HCT116 (cell line): ENCODE measurements around the gene PDSS1. TPM values are rescaled to one million over a fixed set of nuclear protein-coding genes. Genes with fewer than 3 reads are reported as not detected.

ENCODE experiments used
- ATAC-seq: fragments of 200-7000 bp; cut with Tn5 transposase; 2 replicates; pipeline ENCODE4 v1.9.1; 2020; ENCODE audit warnings: mild to moderate bottlenecking, moderate library complexity
- BruUV-seq: library from RNA; stranded (reverse); fragments of 400-500 nt; replicated peaks from 2 replicates; lab custom pipeline; 2021; lab: Mats Ljungman, UMichigan
- CTCF ChIA-PET: fragments of 300-600 bp; sonication (Branson Sonifier 250); formaldehyde crosslinking; loops from one replicate; lab custom pipeline; 2021; ENCODE audit warnings: antibody characterized with exemption; lab: Charles Lee
- POLR2A ChIA-PET: fragments of 300-600, 350-600 bp; sonication (Branson Sonifier 250); formaldehyde crosslinking; loops from one replicate; lab custom pipeline; 2021; ENCODE audit warnings: antibody characterized with exemption; lab: Charles Lee
- RAD21 ChIA-PET, 2 experiments: fragments of 300-600 bp; sonication (Branson Sonifier 250); formaldehyde crosslinking; loops; one replicate each; lab custom pipeline; 2023; ENCODE audit warnings: low total read pairs in 2 of 2; ENCODE audit not compliant: uncharacterized antibody in 2 of 2, unreplicated experiment in 2 of 2, low non-redundant PET in 1 of 2; lab: Charles Lee
- DNase-seq: peaks from one replicate; pipeline ENCODE4 v3.0.0-alpha.2; 2010; ENCODE audit warnings: low read depth, low spot score
- H2AFZ ChIP-seq: fragments of 200-600 bp; shearing (Covaris generic), sonication (generic); 2 replicates; pipeline ENCODE4 v1.6.1; 2017; ENCODE audit warnings: low read depth, mixed run types, mixed read lengths, antibody characterized with exemption, low read length; ENCODE audit not compliant: poor library complexity, severe bottlenecking
- H3K27ac ChIP-seq: 2 replicates; pipeline ENCODE4 v1.5.1; 2012; ENCODE audit warnings: low read depth, low read length
- H3K27me3 ChIP-seq: fragments of 200-600 bp; sonication (generic); 2 replicates; pipeline ENCODE4 v1.6.1; 2016; ENCODE audit warnings: mixed run types, low read length, mixed read lengths; ENCODE audit not compliant: insufficient read depth
- H3K36me3 ChIP-seq, 2 experiments: fragments of 200-500 bp in 1 of 2; fragments of 200-600 bp in 1 of 2; sonication (Bioruptor generic) in 1 of 2; sonication (generic) in 1 of 2; 2 replicates each; pipeline versions ENCODE4 v1.5.1 to v1.6.1; 2014 to 2016; ENCODE audit warnings: low read length in 2 of 2, inconsistent platforms in 1 of 2, mixed read lengths in 1 of 2, mixed run types in 1 of 2; ENCODE audit not compliant: insufficient read depth in 2 of 2, control insufficient read depth in 1 of 2
- H3K4me1 ChIP-seq, 2 experiments: fragments of 200-600 bp in 1 of 2; sonication (generic) in 1 of 2; 2 replicates each; pipeline versions ENCODE4 v1.5.1 to v1.6.1; 2012 to 2017; ENCODE audit warnings: low read length in 2 of 2, inconsistent platforms in 1 of 2, mild to moderate bottlenecking in 1 of 2, mixed read lengths in 1 of 2, mixed run types in 1 of 2, moderate library complexity in 1 of 2; ENCODE audit not compliant: insufficient read depth in 2 of 2, control insufficient read depth in 1 of 2
- H3K4me2 ChIP-seq: fragments of 200-600 bp; sonication (generic); 2 replicates; pipeline ENCODE4 v1.6.1; 2017; ENCODE audit warnings: mixed run types, low read length, mixed read lengths
- H3K4me3 ChIP-seq, 2 experiments: fragments of 200-600 bp in 1 of 2; sonication (generic) in 1 of 2; replicated peaks in 1 of 2; 2 replicates each; pipeline ENCODE4 v1.5.1; 2011 to 2016; ENCODE audit warnings: low read length in 2 of 2, control low read depth in 1 of 2, low read depth in 1 of 2, mild to moderate bottlenecking in 1 of 2, mixed read lengths in 1 of 2, mixed run types in 1 of 2
- H3K79me2 ChIP-seq: fragments of 200-600 bp; sonication (generic); 2 replicates; pipeline ENCODE4 v1.6.1; 2017; ENCODE audit warnings: mild to moderate bottlenecking, mixed run types, low read length, moderate library complexity, mixed read lengths; ENCODE audit not compliant: insufficient read depth
- H3K9ac ChIP-seq: fragments of 200-600 bp; sonication (generic); 2 replicates; pipeline ENCODE4 v1.6.1; 2016; ENCODE audit warnings: low read length, mixed read lengths
- H3K9me2 ChIP-seq: fragments of 200-600 bp; sonication (generic), shearing (Covaris generic); 2 replicates; pipeline ENCODE4 v1.6.1; 2017; ENCODE audit warnings: mixed run types, mild to moderate bottlenecking, moderate library complexity; ENCODE audit not compliant: insufficient read depth
- H3K9me3 ChIP-seq, 2 experiments: fragments of 200-500 bp in 1 of 2; fragments of 200-600 bp in 1 of 2; sonication (Bioruptor generic) in 1 of 2; sonication (generic) in 1 of 2; 2 replicates each; pipeline ENCODE4 v1.6.1; 2014 to 2017; ENCODE audit warnings: low read length in 2 of 2, mixed read lengths in 2 of 2, inconsistent platforms in 1 of 2, low read depth in 1 of 2, mild to moderate bottlenecking in 1 of 2, mixed run types in 1 of 2, moderate library complexity in 1 of 2; ENCODE audit not compliant: control insufficient read depth in 1 of 2, insufficient read depth in 1 of 2
- H4K20me1 ChIP-seq: fragments of 200-600 bp; sonication (generic), shearing (Covaris generic); 2 replicates; pipeline ENCODE4 v1.6.1; 2017; ENCODE audit warnings: mixed run types, mild to moderate bottlenecking, moderate library complexity; ENCODE audit not compliant: insufficient read depth
- EGR1 ChIP-seq: IDR thresholded peaks from 2 replicates; pipeline ENCODE4 v1.6.1; 2012; ENCODE audit warnings: low read depth
- ELF1 ChIP-seq: IDR thresholded peaks from 2 replicates; pipeline ENCODE4 v1.6.1; 2012; ENCODE audit warnings: low read depth, borderline replicate concordance
- intact Hi-C: fragments of 100-400 bp; cut with micrococcal nuclease; formaldehyde crosslinking; loops from 2 replicates; pipeline ENCODE4 v1.10.0; 2022
- total RNA-seq: library from RNA; stranded (reverse); gene quantifications from one replicate; pipeline ENCODE4 v1.2.1, GENCODE V29; 2021; ENCODE audit not compliant: unreplicated experiment
- TF ChIP-seq, protein P1 (sequence below): IDR thresholded peaks from 2 replicates; pipeline ENCODE4 v1.6.1; 2012
- TF ChIP-seq, protein P2 (sequence below): IDR thresholded peaks from 2 replicates; pipeline ENCODE4 v1.6.1; 2012; ENCODE audit warnings: low read depth
- TF ChIP-seq, protein P3 (sequence below): IDR thresholded peaks from 2 replicates; pipeline ENCODE4 v1.6.1; 2011; ENCODE audit warnings: mild to moderate bottlenecking, low read length, moderate library complexity; ENCODE audit not compliant: insufficient replicate concordance; ENCODE audit errors: extremely low read depth
- TF ChIP-seq, protein P4 (sequence below), 3 experiments: fragments of 200-600 bp in 1 of 3; sonication (generic) in 1 of 3; IDR thresholded peaks in 2 of 3; conservative IDR thresholded peaks in 1 of 3; 2 replicates each; pipeline ENCODE4 v1.5.1; 2012 to 2017; ENCODE audit warnings: low read depth in 2 of 3, low read length in 2 of 3, antibody characterized with exemption in 1 of 3, borderline replicate concordance in 1 of 3, control low read depth in 1 of 3, mild to moderate bottlenecking in 1 of 3, mixed read lengths in 1 of 3, mixed run types in 1 of 3, moderate library complexity in 1 of 3; ENCODE audit not compliant: insufficient read depth in 1 of 3

Gene PDSS1
- total RNA-seq, 1 experiment from 2014 or later = 23.5 TPM

DNA sequence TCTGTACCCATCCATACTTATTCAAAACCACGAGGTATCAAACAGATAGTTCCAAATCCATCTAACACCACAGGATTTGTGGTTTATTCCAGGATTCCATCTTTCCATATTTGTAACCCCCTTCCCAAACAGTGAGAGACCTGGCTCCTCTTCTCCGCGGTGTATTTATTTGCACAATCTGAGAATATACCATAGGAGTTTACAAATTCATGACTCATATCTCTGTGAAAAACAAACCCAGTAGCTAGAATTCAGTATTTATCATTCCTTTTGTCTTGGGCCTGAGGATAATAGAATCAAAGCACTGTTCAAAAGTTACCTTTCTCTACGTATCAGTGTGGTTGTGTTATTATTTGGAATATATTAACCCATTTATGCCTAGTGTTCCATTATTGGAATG, 31.9 kb downstream of the PDSS1 start:
- H4K20me1 ChIP-seq = no peaks in the 10 kb centered on the region
- intact Hi-C loops = no loop called here
- peaks cover 3% of the 10 kb centered on the region; the same call in 1 of the 2 replicates for H3K79me2 ChIP-seq
- no peak overlapping the region for H3K9ac ChIP-seq
- no peak overlapping the region for H3K27ac ChIP-seq
- BruUV-seq = no TSS peak
- no peaks in the 10 kb centered on the region for H3K9me3 ChIP-seq
- H3K4me1 ChIP-seq = no peaks in the 10 kb centered on the region
- H3K9me2 ChIP-seq = no peaks in the 10 kb centered on the region
- ChIA-PET RAD21 (no interaction called here), CTCF (interaction anchor here (1.8 kb wide), 1 partner anchor 153 kb away, joined by 7 read pairs; no protein-coding TSS in a partner anchor), POLR2A (no interaction called here)
- DNase-seq = no peak
- no peak overlapping the region for H2AFZ ChIP-seq
- no peak overlapping the region for H3K4me3 ChIP-seq
- no peak overlapping the region for H3K4me2 ChIP-seq
- TF ChIP-seq, protein P1, sequence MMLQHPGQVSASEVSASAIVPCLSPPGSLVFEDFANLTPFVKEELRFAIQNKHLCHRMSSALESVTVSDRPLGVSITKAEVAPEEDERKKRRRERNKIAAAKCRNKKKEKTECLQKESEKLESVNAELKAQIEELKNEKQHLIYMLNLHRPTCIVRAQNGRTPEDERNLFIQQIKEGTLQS = no peak
- TF ChIP-seq, protein P2, sequence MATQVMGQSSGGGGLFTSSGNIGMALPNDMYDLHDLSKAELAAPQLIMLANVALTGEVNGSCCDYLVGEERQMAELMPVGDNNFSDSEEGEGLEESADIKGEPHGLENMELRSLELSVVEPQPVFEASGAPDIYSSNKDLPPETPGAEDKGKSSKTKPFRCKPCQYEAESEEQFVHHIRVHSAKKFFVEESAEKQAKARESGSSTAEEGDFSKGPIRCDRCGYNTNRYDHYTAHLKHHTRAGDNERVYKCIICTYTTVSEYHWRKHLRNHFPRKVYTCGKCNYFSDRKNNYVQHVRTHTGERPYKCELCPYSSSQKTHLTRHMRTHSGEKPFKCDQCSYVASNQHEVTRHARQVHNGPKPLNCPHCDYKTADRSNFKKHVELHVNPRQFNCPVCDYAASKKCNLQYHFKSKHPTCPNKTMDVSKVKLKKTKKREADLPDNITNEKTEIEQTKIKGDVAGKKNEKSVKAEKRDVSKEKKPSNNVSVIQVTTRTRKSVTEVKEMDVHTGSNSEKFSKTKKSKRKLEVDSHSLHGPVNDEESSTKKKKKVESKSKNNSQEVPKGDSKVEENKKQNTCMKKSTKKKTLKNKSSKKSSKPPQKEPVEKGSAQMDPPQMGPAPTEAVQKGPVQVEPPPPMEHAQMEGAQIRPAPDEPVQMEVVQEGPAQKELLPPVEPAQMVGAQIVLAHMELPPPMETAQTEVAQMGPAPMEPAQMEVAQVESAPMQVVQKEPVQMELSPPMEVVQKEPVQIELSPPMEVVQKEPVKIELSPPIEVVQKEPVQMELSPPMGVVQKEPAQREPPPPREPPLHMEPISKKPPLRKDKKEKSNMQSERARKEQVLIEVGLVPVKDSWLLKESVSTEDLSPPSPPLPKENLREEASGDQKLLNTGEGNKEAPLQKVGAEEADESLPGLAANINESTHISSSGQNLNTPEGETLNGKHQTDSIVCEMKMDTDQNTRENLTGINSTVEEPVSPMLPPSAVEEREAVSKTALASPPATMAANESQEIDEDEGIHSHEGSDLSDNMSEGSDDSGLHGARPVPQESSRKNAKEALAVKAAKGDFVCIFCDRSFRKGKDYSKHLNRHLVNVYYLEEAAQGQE = no peak
- TF ChIP-seq EGR1 = no peak
- no peak for TF ChIP-seq ELF1
- TF ChIP-seq, protein P3, sequence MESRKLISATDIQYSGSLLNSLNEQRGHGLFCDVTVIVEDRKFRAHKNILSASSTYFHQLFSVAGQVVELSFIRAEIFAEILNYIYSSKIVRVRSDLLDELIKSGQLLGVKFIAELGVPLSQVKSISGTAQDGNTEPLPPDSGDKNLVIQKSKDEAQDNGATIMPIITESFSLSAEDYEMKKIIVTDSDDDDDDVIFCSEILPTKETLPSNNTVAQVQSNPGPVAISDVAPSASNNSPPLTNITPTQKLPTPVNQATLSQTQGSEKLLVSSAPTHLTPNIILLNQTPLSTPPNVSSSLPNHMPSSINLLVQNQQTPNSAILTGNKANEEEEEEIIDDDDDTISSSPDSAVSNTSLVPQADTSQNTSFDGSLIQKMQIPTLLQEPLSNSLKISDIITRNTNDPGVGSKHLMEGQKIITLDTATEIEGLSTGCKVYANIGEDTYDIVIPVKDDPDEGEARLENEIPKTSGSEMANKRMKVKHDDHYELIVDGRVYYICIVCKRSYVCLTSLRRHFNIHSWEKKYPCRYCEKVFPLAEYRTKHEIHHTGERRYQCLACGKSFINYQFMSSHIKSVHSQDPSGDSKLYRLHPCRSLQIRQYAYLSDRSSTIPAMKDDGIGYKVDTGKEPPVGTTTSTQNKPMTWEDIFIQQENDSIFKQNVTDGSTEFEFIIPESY = no peak
- TF ChIP-seq, protein P4, sequence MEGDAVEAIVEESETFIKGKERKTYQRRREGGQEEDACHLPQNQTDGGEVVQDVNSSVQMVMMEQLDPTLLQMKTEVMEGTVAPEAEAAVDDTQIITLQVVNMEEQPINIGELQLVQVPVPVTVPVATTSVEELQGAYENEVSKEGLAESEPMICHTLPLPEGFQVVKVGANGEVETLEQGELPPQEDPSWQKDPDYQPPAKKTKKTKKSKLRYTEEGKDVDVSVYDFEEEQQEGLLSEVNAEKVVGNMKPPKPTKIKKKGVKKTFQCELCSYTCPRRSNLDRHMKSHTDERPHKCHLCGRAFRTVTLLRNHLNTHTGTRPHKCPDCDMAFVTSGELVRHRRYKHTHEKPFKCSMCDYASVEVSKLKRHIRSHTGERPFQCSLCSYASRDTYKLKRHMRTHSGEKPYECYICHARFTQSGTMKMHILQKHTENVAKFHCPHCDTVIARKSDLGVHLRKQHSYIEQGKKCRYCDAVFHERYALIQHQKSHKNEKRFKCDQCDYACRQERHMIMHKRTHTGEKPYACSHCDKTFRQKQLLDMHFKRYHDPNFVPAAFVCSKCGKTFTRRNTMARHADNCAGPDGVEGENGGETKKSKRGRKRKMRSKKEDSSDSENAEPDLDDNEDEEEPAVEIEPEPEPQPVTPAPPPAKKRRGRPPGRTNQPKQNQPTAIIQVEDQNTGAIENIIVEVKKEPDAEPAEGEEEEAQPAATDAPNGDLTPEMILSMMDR (IDR thresholded peaks at IDR 0.05 in 2 of 3, conservative IDR thresholded peaks at IDR 0.05 in 1 of 3; ENCODE audit: borderline replicate concordance in 1 of 3, insufficient read depth in 1 of 3, low read depth in 2 of 3, low read length in 2 of 3) = no peak
- no peak for ATAC-seq
- no peaks in the 10 kb centered on the region for H3K27me3 ChIP-seq
- peaks cover 32 to 51% of the 10 kb centered on the region in 2 experiments; a peak in 3 of 4 replicates for H3K36me3 ChIP-seq
